Endothelial cell (in vitro differentiated cells): ENCODE measurements around the gene AP3S2. TPM values are rescaled to one million over a fixed set of nuclear protein-coding genes. Genes with fewer than 3 reads are reported as not detected.
A peak's percentile ranks its signal among the peaks of the same experiment; 100 is the strongest.
"Not testable (repeated sequence)": the region's sequence is repeated elsewhere in the genome, so short reads cannot be mapped to it uniquely, and the experiment has no call there.

ENCODE experiments used
- DNase-seq: peaks from one replicate; pipeline ENCODE4 v3.0.0; 2021; ENCODE audit warnings: low spot score
- H3K27ac Mint-ChIP-seq: one replicate; pipeline ENCODE4 v1.8.0; 2021; ENCODE audit warnings: mixed read lengths, inconsistent platforms; ENCODE audit not compliant: unreplicated experiment
- H3K27me3 Mint-ChIP-seq: one replicate; pipeline ENCODE4 v1.8.0; 2021; ENCODE audit warnings: mild to moderate bottlenecking, moderate library complexity, mixed read lengths, inconsistent platforms; ENCODE audit not compliant: unreplicated experiment
- H3K36me3 Mint-ChIP-seq: one replicate; pipeline ENCODE4 v1.8.0; 2021; ENCODE audit warnings: mild to moderate bottlenecking, low read depth, mixed read lengths, inconsistent platforms; ENCODE audit not compliant: unreplicated experiment
- H3K4me1 Mint-ChIP-seq: one replicate; pipeline ENCODE4 v1.8.0; 2021; ENCODE audit warnings: mild to moderate bottlenecking, mixed read lengths, inconsistent platforms; ENCODE audit not compliant: unreplicated experiment
- H3K4me3 Mint-ChIP-seq: one replicate; pipeline ENCODE4 v1.8.0; 2021; ENCODE audit warnings: mild to moderate bottlenecking, mixed read lengths, inconsistent platforms; ENCODE audit not compliant: unreplicated experiment
- H3K9me3 Mint-ChIP-seq: one replicate; pipeline ENCODE4 v1.8.0; 2021; ENCODE audit warnings: mixed read lengths, inconsistent platforms; ENCODE audit not compliant: unreplicated experiment
- total RNA-seq: library from RNA; stranded (reverse); fragmentation: NEBNext Ultra II Directional; extraction: Animal tissue kit (Norgen Biotek cat#: 25700); gene quantifications from one replicate; pipeline ENCODE4 v1.2.1, GENCODE V29; 2021; ENCODE audit not compliant: unreplicated experiment
- TF ChIP-seq, protein P1 (sequence below): fragments of 200-600 bp; sonication (generic); IDR thresholded peaks from one replicate; pipeline ENCODE4 v1.5.0; 2021; ENCODE audit warnings: antibody characterized with exemption; ENCODE audit not compliant: unreplicated experiment

AP3S2 gene
- total RNA-seq, 1 donor from 2014 or later, result 23.2 TPM

DNA sequence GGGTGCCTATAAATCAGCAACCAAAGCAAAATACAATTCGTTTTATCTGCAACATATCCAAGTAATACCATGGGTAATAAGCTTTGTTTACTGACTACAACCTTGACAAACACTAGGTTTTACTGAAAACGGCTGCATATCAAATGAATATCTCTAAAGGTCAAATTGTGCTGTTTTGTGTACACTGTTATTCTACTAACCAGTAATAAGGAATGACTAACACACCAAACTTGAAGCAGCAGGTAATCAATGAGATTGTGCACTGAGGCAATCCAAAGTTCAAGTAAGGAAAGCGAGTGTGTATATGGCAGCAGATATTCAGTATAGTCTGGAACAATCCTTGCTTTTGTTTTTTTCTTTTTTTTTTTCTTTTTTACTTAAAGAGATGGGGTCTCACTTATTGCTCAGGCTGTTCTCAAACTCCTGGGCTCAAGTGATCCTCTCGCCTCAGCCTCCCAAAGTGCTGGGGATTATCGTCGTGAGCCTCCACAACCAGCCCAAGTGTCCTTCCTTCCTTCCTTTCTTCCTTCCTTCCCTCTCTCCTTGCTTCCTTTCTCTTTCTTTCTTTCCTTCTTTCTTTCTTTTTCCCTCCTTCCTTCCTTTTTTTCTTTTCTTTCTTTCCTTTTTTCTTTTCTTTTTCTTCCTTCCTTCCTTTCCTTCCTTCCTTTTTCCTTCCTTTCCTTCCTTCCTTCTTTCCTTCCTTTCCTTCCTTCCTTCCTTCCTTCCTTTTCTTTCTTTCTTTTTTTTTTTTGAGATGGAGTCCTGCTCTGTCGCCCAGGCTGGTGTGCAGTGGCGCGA, 34.9 kb downstream of the AP3S2 start:
- Mint-ChIP-seq H3K27me3 (no peaks in the 10 kb centered on the region), H3K9me3 (no peaks in the 10 kb centered on the region), H3K27ac (no peak overlapping the region), H3K4me3 (no peak overlapping the region), H3K4me1 (no peaks in the 10 kb centered on the region), H3K36me3 (peaks cover 20% of the 10 kb centered on the region)
- DNase-seq, result no peak
- TF ChIP-seq, protein P1, sequence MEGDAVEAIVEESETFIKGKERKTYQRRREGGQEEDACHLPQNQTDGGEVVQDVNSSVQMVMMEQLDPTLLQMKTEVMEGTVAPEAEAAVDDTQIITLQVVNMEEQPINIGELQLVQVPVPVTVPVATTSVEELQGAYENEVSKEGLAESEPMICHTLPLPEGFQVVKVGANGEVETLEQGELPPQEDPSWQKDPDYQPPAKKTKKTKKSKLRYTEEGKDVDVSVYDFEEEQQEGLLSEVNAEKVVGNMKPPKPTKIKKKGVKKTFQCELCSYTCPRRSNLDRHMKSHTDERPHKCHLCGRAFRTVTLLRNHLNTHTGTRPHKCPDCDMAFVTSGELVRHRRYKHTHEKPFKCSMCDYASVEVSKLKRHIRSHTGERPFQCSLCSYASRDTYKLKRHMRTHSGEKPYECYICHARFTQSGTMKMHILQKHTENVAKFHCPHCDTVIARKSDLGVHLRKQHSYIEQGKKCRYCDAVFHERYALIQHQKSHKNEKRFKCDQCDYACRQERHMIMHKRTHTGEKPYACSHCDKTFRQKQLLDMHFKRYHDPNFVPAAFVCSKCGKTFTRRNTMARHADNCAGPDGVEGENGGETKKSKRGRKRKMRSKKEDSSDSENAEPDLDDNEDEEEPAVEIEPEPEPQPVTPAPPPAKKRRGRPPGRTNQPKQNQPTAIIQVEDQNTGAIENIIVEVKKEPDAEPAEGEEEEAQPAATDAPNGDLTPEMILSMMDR, result no peak

DNA sequence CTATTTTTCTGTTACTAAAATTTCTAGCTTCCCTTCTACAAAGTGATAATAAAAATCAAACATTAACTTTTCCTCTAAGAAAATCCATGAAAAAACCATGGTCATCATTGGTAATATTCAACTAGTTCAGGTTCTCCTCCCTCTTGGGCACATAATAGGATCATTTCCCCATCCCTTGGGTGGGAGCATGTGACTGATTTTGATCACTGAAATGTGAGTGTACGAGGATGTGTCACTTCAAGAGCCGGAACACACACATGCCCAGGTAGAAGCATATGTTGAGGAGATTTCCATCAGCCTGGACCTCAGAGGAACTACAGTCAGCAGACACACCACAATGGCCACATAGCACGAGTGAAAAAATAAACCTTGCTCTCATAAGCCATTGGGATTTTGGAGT, 36.1 kb downstream of the AP3S2 start:
- no peaks in the 10 kb centered on the region for H3K27me3 Mint-ChIP-seq
- H3K36me3 Mint-ChIP-seq, result peaks cover 28% of the 10 kb centered on the region

DNA sequence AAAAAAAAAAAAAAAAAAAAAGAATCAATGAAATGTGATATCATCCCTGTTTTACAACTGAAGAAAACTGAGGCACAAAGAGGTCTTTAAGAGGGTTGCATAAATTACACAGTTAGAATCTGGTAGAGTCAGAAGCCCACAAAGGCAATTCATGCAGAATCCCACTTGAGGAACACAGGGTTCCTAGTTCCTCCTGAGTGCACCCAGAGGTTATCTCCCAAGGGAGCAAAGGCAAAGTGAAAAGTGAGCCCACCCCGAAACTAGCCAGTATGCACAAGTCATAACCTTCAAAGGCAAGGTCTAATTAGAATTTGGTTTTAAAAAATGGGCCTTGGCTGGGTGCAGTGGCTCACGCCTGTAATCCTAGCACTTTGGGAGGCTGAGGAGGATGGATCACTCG, 37.8 kb downstream of the AP3S2 start:
- Mint-ChIP-seq H3K36me3 (peaks cover 32% of the 10 kb centered on the region), H3K27me3 (no peaks in the 10 kb centered on the region), H3K9me3 (no peaks in the 10 kb centered on the region), H3K4me3 (peak overlapping the region; percentile 37), H3K4me1 (no peaks in the 10 kb centered on the region), H3K27ac (no peak overlapping the region)
- no peak for DNase-seq
- TF ChIP-seq, protein P1, result no peak

More for the DNA sequence above, 36.1 kb downstream of the AP3S2 start:
- DNase-seq, result no peak
- Mint-ChIP-seq H3K4me1 (no peaks in the 10 kb centered on the region), H3K27ac (no peak overlapping the region), H3K9me3 (no peaks in the 10 kb centered on the region), H3K4me3 (no peak overlapping the region)
- TF ChIP-seq, protein P1, result no peak

DNA sequence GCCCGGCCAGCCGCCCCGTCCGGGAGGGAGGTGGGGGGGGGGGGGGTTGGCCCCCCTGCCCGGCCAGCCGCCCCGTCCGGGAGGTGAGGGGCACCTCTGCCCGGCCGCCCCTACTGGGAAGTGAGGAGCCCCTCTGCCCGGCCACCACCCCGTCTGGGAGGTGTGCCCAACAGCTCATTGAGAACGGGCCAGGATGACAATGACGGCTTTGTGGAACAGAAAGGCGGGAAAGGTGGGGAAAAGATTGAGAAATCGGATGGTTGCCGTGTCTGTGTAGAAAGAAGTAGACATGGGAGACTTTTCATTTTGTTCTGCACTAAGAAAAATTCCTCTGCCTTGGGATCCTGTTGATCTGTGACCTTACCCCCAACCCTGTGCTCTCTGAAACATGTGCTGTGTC, 38.9 kb downstream of the AP3S2 start:
- not testable (repeated sequence) for H3K4me3 Mint-ChIP-seq, H3K9me3 Mint-ChIP-seq, DNase-seq, H3K27me3 Mint-ChIP-seq, H3K4me1 Mint-ChIP-seq, H3K27ac Mint-ChIP-seq
- H3K36me3 Mint-ChIP-seq, result peaks cover 27% of the 10 kb centered on the region

DNA sequence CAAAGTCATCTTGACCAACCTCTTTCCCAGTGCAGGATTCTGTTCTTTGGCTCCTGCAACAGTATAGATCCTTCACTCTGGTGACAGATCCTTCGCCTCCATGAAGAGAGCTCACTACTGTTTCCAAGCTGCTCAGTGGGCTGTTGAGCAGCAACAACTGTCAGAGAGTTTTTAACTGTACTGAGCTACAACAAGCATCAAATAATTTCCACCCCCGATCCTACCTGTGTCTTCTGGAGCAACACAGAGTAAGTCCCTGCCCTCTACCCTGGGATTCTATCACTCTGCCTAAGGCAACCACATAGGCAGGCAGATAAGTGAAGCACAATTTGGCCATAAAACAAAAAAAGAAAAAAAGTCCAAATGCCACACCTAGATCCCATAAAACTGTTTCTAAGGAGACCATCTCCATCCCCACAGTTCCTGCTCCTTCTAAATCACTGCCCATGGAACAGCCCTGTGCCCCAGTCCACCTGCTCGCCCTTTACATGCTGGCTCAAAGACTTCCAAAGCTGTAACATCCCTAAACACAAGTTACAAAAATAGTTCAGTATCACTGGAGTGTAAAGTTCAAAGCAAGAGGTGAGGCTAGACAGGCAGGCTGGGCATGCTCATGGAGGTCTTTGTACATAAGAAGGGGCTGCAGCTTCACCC, 41.3 kb downstream of the AP3S2 start:
- peaks cover 19% of the 10 kb centered on the region for H3K36me3 Mint-ChIP-seq
- no peaks in the 10 kb centered on the region for H3K27me3 Mint-ChIP-seq
- H3K27ac Mint-ChIP-seq, result no peak overlapping the region
- DNase-seq, result no peak
- TF ChIP-seq, protein P1, result no peak
- H3K4me1 Mint-ChIP-seq, result no peaks in the 10 kb centered on the region
- no peak overlapping the region for H3K4me3 Mint-ChIP-seq
- no peaks in the 10 kb centered on the region for H3K9me3 Mint-ChIP-seq
